Embryonic facial prominence (tissue), 1 donor: ENCODE data around the gene ATAD1.

Experiments used
- DNase-seq: peaks from one replicate; pipeline ENCODE4 v3.0.0-alpha.2; 2016; ENCODE audit errors: extremely low spot score

Gene ATAD1

GRCh38 chr10:87715552-87716347 lies 102.3 kb downstream of the ATAD1 start:
- DNase-seq: no peak

DNA sequence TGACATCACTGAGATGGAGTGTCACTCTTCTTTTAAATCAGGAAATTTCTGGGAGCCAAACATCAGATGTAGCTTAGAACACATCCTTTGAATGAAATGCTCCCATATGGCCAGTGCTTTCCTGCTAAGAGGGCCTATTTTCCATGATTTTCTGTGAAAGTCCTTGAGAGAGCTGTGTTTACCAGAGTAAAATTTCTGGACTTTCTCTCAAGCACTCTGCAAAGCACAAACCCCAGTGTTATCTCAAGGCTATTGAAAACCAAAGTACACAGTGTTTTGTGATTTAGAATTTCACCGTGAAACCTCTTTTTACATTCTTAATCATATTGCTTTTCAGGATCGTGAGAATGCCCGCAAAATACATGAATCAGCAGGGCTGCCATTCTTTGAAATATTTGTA lies 104.3 kb downstream of the ATAD1 start:
- DNase-seq: no peak

DNA sequence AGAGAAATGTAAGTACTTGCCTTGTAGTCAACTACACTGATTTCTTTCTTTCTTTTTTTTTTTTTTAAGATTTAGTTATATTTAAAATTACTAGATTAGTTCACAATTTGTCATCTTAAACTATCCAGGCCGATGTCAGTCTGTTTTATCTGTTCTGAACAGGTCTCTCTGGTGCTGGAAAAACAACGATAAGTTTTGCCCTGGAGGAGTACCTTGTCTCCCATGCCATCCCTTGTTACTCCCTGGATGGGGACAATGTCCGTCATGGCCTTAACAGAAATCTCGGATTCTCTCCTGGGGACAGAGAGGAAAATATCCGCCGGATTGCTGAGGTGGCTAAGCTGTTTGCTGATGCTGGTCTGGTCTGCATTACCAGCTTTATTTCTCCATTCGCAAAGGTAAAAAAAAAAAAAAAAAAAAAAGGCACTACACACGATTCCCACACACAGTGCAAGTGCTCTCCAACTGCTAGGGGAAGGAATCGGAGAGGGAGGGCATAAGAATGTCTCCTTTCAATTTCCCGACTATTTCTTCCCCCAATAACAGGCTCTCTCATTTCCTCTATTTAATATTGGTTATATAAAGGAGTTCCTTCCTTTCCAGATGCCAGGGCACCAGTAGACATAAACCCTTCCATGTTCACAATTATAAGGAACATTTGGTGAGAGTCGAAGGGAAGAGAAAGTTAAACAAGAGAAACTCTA lies 105.0 kb downstream of the ATAD1 start:
- DNase-seq: peak; percentile 18

DNA sequence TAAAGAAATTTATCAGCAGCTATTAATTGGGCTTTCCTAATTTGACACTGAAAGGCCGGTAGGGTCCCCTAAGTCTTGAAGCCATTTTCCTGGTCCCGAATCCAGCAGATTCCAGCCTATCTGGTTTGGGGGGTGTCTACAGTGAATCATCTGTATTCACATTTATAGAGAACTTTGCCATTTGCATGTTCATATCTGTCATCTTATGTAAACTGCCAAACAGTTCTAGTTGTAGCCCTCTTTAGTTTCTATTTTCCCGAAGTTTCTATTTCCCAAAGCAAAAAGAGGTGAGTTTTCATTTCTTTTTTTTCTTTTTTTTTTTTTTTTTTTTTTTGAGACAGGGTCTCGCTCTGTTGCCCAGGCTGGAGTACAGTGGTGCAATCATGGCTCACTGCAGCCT lies 110.8 kb downstream of the ATAD1 start:
- no peak for DNase-seq

GRCh38 chr10:87706731-87707130 lies 111.3 kb downstream of the ATAD1 start:
- no peak for DNase-seq

DNA sequence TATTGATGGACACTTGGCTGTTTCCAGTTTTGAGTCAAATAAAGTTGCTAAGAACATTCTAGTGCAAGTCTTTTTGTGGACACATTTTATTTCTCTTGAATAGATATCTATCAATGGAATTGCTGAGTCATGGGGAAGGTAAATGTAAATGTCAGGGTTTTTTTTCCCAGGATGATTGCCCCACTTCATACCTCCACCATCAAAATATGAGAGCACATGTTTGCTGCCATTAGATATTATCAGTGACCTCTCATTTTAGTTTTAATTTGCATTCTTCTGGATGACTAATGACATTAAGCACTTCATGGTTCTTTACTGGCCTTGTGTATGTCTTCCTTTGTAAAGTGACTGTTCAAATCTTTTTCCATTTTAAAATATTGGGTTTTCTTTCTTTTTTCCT lies 112.7 kb downstream of the ATAD1 start:
- DNase-seq: no peak

- no peak for DNase-seq
These were observed 114.3 kb downstream of the ATAD1 start for GRCh38 chr10:87703771-87704170.

- no peak for DNase-seq
These were observed 115.1 kb downstream of the ATAD1 start for GRCh38 chr10:87702973-87703294.

DNA sequence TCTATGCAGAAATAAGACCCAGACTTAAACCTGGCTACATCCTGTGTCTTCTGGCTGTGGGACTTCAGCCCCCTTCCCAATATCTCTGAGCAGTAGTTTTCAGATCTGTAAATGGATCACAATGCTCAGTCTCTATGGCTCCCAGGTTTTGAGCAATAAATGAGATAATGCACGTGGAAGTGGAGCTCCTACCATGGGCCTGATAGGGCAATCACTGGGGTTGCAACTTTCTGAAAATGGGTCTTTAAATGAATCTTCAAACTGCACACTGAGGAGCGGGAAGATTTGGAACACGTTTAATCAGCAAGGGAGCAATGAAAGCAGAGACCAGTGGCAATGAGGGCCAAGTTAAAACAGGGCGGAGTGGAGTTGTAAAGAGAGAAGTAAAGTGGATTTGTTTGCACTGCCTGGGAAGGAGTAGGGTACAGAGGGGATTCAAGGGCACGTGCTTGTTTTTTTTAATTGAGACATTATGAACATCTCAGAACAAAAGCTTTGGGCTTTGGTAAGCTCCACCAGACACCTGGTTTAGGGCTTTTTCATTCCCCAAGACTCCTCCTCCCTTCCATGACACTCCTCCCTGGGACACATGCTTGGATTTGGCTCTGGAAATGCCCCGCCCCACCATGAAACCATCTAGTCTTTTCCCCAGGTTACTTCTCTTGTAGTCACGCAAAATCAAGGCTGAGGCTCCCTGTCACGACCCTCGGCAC lies 115.6 kb downstream of the ATAD1 start:
- no peak for DNase-seq
